ENCODE data around the gene C3orf18. TPM values are rescaled to one million over a fixed set of nuclear protein-coding genes. Genes with fewer than 3 reads are reported as not detected.

C3orf18 gene
- total and polyA plus RNA-seq, 9 of the 15 experiments (the other 6 are each of a cell fraction or from before 2014, with no cell fraction given) = 0.01 to 2.3 (median 0.94) TPM

GRCh38 chr3:50610181-50610971 is 42.8 kb upstream of the C3orf18 start (continued):
- TF ChIP-seq NFIC (IDR thresholded peaks at IDR 0.05) (peak; percentile 100), ZNF280A (IDR thresholded peaks at IDR 0.05; ENCODE audit: low read depth, partially characterized antibody) (no peak), BRD9 (IDR thresholded peaks at IDR 0.05; ENCODE audit: low read depth, partially characterized antibody) (no peak), DDX20 (tag; IDR thresholded peaks at IDR 0.05; ENCODE audit: low read depth) (no peak), WHSC1 (IDR thresholded peaks at IDR 0.05; ENCODE audit: low read length) (no peak), SIN3B (IDR thresholded peaks at IDR 0.05; ENCODE audit: low read depth) (no peak), RNF2 (IDR thresholded peaks at IDR 0.05) (no peak), ZNF695 (CRISPR knock-in tag; IDR thresholded peaks at IDR 0.05) (no peak), SMAD1 (IDR thresholded peaks at IDR 0.05; ENCODE audit: low read depth, low read length, partially characterized antibody) (peak; percentile 82), HDAC3 (IDR thresholded peaks at IDR 0.05; ENCODE audit: borderline replicate concordance, partially characterized antibody) (no peak), SMARCA4 (IDR thresholded peaks at IDR 0.05) (no peak), MITF (IDR thresholded peaks at IDR 0.05) (no peak), ERF (CRISPR knock-in tag; IDR thresholded peaks at IDR 0.05) (no peak), NEUROD1 (IDR thresholded peaks at IDR 0.05; ENCODE audit: borderline replicate concordance, low read depth, low read length, partially characterized antibody) (no peak), PRPF4 (IDR thresholded peaks at IDR 0.05; ENCODE audit: insufficient read depth, low read depth, low read length, poor library complexity, severe bottlenecking) (no peak), ZNF655 (CRISPR knock-in tag; IDR thresholded peaks at IDR 0.05) (no peak), KLF6 (CRISPR knock-in tag; IDR thresholded peaks at IDR 0.05; ENCODE audit: borderline replicate concordance) (no peak)
